Measurements from ENCODE around the gene USP1.

USP1 gene

GRCh38 chr1:62492521-62492920, 55.7 kb downstream of the USP1 start:
- no peak for TF ChIP-seq CTCF (IDR thresholded peaks at IDR 0.05)

GRCh38 chr1:62493656-62494055, 56.8 kb downstream of the USP1 start:
- TF ChIP-seq CTCF (IDR thresholded peaks at IDR 0.05), result no peak

GRCh38 chr1:62494137-62494536, 57.3 kb downstream of the USP1 start:
- TF ChIP-seq CTCF (IDR thresholded peaks at IDR 0.05), result no peak

- TF ChIP-seq CTCF (IDR thresholded peaks at IDR 0.05), result no peak
These were observed 63.4 kb downstream of the USP1 start for GRCh38 chr1:62500210-62500609.

Measured in LNCAP (cell line).